H1 (cell line): ENCODE measurements around the gene TMCO2. TPM values are rescaled to one million over a fixed set of nuclear protein-coding genes. Genes with fewer than 3 reads are reported as not detected.

ENCODE experiments used
- CTCF ChIA-PET: fragments of 300-600 bp; sonication (Branson Sonifier 250); formaldehyde crosslinking; loops from one replicate; lab custom pipeline; 2021; ENCODE audit not compliant: partially characterized antibody; lab: Charles Lee
- POLR2A ChIA-PET: fragments of 300-600 bp; sonication (Branson Sonifier 250); formaldehyde crosslinking; loops from one replicate; lab custom pipeline; 2021; ENCODE audit warnings: inconsistent platforms; ENCODE audit not compliant: partially characterized antibody; lab: Charles Lee
- DNase-seq, 2 experiments: peaks; one replicate each; pipeline versions ENCODE4 v3.0.0 to v3.0.0-alpha.2; 2010 to 2022; ENCODE audit warnings: low spot score in 2 of 2, low read depth in 1 of 2, mixed read lengths in 1 of 2
- FAIRE-seq: peaks from 2 replicates; lab custom pipeline; 2011; peaks lifted over from hg19 to GRCh38; lab: Jason Lieb, UNC
- H2AFZ ChIP-seq: 2 replicates; pipeline ENCODE4 v1.8.1; 2012; ENCODE audit warnings: low read length, inconsistent platforms
- H2AK5ac ChIP-seq: 2 replicates; pipeline ENCODE4 v1.6.1; 2013; ENCODE audit warnings: low read depth, low read length
- H2BK120ac ChIP-seq: replicated peaks from 2 replicates; pipeline ENCODE3; 2013; ENCODE audit warnings: low read depth, low read length, inconsistent platforms
- H2BK12ac ChIP-seq: 2 replicates; pipeline ENCODE4 v1.6.1; 2013; ENCODE audit warnings: low read depth, low read length
- H2BK15ac ChIP-seq: 2 replicates; pipeline ENCODE4 v1.6.1; 2013; ENCODE audit warnings: low read length
- H2BK20ac ChIP-seq: 2 replicates; pipeline ENCODE4 v1.6.1; 2013; ENCODE audit warnings: low read length
- H2BK5ac ChIP-seq: 2 replicates; pipeline ENCODE4 v1.6.1; 2013; ENCODE audit warnings: low read depth, low read length
- H3K14ac ChIP-seq: 2 replicates; pipeline ENCODE4 v1.6.1; 2013; ENCODE audit warnings: inconsistent platforms; ENCODE audit not compliant: insufficient read length
- H3K18ac ChIP-seq: 2 replicates; pipeline ENCODE4 v1.6.1; 2013; ENCODE audit warnings: low read length; ENCODE audit errors: extremely low read depth
- H3K23ac ChIP-seq: 2 replicates; pipeline ENCODE4 v1.6.1; 2013; ENCODE audit warnings: inconsistent platforms; ENCODE audit not compliant: insufficient read length
- H3K23me2 ChIP-seq: 2 replicates; pipeline ENCODE4 v1.6.1; 2013; ENCODE audit warnings: low read depth, low read length
- H3K27ac ChIP-seq: 2 replicates; pipeline ENCODE4 v1.6.1; 2011; ENCODE audit warnings: low read depth, low read length, inconsistent platforms
- H3K27me3 ChIP-seq, 4 experiments: replicated peaks in 1 of 4; 1 replicate in 1 of 4; 2 replicates in 3 of 4; pipeline versions ENCODE4 v1.6.1 to v1.8.1; 2011 to 2013; ENCODE audit warnings: low read length in 3 of 4, mild to moderate bottlenecking in 3 of 4, inconsistent platforms in 2 of 4, mixed read lengths in 2 of 4, moderate library complexity in 1 of 4; ENCODE audit not compliant: control insufficient read depth in 3 of 4, insufficient read depth in 3 of 4; ENCODE audit errors: extremely low read depth in 1 of 4
- H3K36me3 ChIP-seq, 4 experiments: 2 replicates each; pipeline versions ENCODE4 v1.6.1 to v1.8.1; 2011 to 2013; ENCODE audit warnings: mild to moderate bottlenecking in 4 of 4, low read length in 3 of 4, moderate library complexity in 2 of 4, control low read depth in 1 of 4, inconsistent platforms in 1 of 4; ENCODE audit not compliant: insufficient read depth in 4 of 4, control insufficient read depth in 2 of 4
- H3K4ac ChIP-seq: replicated peaks from 2 replicates; pipeline ENCODE3; 2013; ENCODE audit warnings: low read length, low read depth, mixed read lengths, inconsistent platforms; ENCODE audit not compliant: insufficient read length
- H3K4me1 ChIP-seq, 4 experiments: replicated peaks in 1 of 4; 1 replicate in 1 of 4; 2 replicates in 3 of 4; pipeline versions ENCODE4 v1.6.1 to v1.8.1; 2011 to 2013; ENCODE audit warnings: low read length in 3 of 4, inconsistent platforms in 2 of 4, mixed read lengths in 1 of 4; ENCODE audit not compliant: insufficient read depth in 4 of 4, control insufficient read depth in 3 of 4
- H3K4me2 ChIP-seq, 2 experiments: 2 replicates each; pipeline versions ENCODE4 v1.6.1 to v1.8.1; 2011 to 2013; ENCODE audit warnings: low read depth in 2 of 2, low read length in 2 of 2, control low read depth in 1 of 2, inconsistent platforms in 1 of 2, mild to moderate bottlenecking in 1 of 2; ENCODE audit not compliant: insufficient read depth in 1 of 2
- H3K4me3 ChIP-seq, 4 experiments: fragments of 200-600, 300-600 bp in 1 of 4; sonication (generic), shearing (Covaris generic), sonication (Bioruptor Twin) in 1 of 4; 2 replicates each; pipeline versions ENCODE4 v1.5.1 to v1.8.1; 2011 to 2016; ENCODE audit warnings: low read length in 4 of 4, low read depth in 3 of 4, control low read depth in 2 of 4, inconsistent platforms in 2 of 4, mild to moderate bottlenecking in 2 of 4, mixed read lengths in 1 of 4, moderate library complexity in 1 of 4; ENCODE audit not compliant: insufficient read depth in 2 of 4; ENCODE audit errors: extremely low read depth in 1 of 4
- H3K56ac ChIP-seq: replicated peaks from 2 replicates; pipeline ENCODE3; 2013; ENCODE audit warnings: low read depth, mild to moderate bottlenecking, mixed read lengths, low read length, inconsistent platforms; ENCODE audit not compliant: insufficient read length
- H3K79me1 ChIP-seq: 2 replicates; pipeline ENCODE4 v1.6.1; 2013; ENCODE audit warnings: low read depth, low read length, control low read depth
- H3K79me2 ChIP-seq, 2 experiments: 2 replicates each; pipeline versions ENCODE4 v1.6.1 to v1.8.1; 2012 to 2013; ENCODE audit warnings: low read length in 2 of 2, mild to moderate bottlenecking in 2 of 2, inconsistent platforms in 1 of 2; ENCODE audit not compliant: insufficient read depth in 2 of 2, control insufficient read depth in 1 of 2
- H3K9ac ChIP-seq, 4 experiments: replicated peaks in 1 of 4; 1 replicate in 1 of 4; 2 replicates in 3 of 4; pipeline versions ENCODE4 v1.6.1 to v1.8.1; 2011 to 2013; ENCODE audit warnings: low read depth in 3 of 4, low read length in 3 of 4, control low read depth in 2 of 4, mild to moderate bottlenecking in 2 of 4, moderate library complexity in 2 of 4, inconsistent platforms in 1 of 4; ENCODE audit errors: extremely low read depth in 1 of 4
- H3K9me3 ChIP-seq, 2 experiments: 2 replicates each; pipeline versions ENCODE4 v1.6.1 to v1.8.1; 2012 to 2013; ENCODE audit warnings: mild to moderate bottlenecking in 2 of 2, moderate library complexity in 2 of 2, control low read depth in 1 of 2, inconsistent platforms in 1 of 2, low read depth in 1 of 2, low read length in 1 of 2, mixed read lengths in 1 of 2; ENCODE audit not compliant: insufficient read depth in 2 of 2
- H4K20me1 ChIP-seq, 2 experiments: replicated peaks in 1 of 2; 2 replicates each; pipeline versions ENCODE3 to v1.8.1; 2011 to 2013; ENCODE audit warnings: inconsistent platforms in 2 of 2, low read length in 2 of 2, mild to moderate bottlenecking in 1 of 2; ENCODE audit not compliant: insufficient read depth in 2 of 2, control insufficient read depth in 1 of 2
- H4K5ac ChIP-seq: 2 replicates; pipeline ENCODE4 v1.6.1; 2013; ENCODE audit warnings: low read length, low read depth, mixed read lengths, inconsistent platforms; ENCODE audit not compliant: insufficient read length
- H4K8ac ChIP-seq: 2 replicates; pipeline ENCODE4 v1.8.0; 2013; ENCODE audit warnings: mild to moderate bottlenecking, moderate library complexity, low read length, inconsistent platforms; ENCODE audit not compliant: insufficient read depth; ENCODE audit errors: extremely low read depth
- H4K91ac ChIP-seq: replicated peaks from 2 replicates; pipeline ENCODE3; 2013; ENCODE audit warnings: low read length, mixed read lengths, inconsistent platforms; ENCODE audit not compliant: insufficient read length
- BACH1 ChIP-seq: IDR thresholded peaks from 2 replicates; pipeline ENCODE4 v1.6.1; 2012; ENCODE audit warnings: low read length, improper control_type of control experiment
- CEBPB ChIP-seq: IDR thresholded peaks from 2 replicates; pipeline ENCODE4 v1.6.1; 2012; ENCODE audit warnings: low read depth, low read length
- CHD1 ChIP-seq: IDR thresholded peaks from 2 replicates; pipeline ENCODE4 v1.6.1; 2012; ENCODE audit warnings: low read depth, low read length, improper control_type of control experiment
- CREB1 ChIP-seq: IDR thresholded peaks from 2 replicates; pipeline ENCODE4 v1.6.1; 2012; ENCODE audit warnings: inconsistent platforms
- JUN ChIP-seq: IDR thresholded peaks from 2 replicates; pipeline ENCODE4 v1.6.1; 2011; ENCODE audit warnings: low read depth, mild to moderate bottlenecking, improper control_type of control experiment, low read length
- JUND ChIP-seq: IDR thresholded peaks from 2 replicates; pipeline ENCODE4 v1.6.1; 2011; ENCODE audit warnings: mild to moderate bottlenecking, improper control_type of control experiment, low read length
- KDM4A ChIP-seq: IDR thresholded peaks from one replicate; pipeline ENCODE4 v1.7.1; 2012; ENCODE audit warnings: low read depth, mild to moderate bottlenecking, moderate library complexity, low read length, inconsistent platforms; ENCODE audit not compliant: severe bottlenecking
- KDM5A ChIP-seq: fragments of 200-600 bp; IDR thresholded peaks from 2 replicates; pipeline ENCODE4 v1.7.1; 2012; ENCODE audit warnings: mild to moderate bottlenecking, low read length, inconsistent platforms, mixed read lengths
- MAFK ChIP-seq: IDR thresholded peaks from 2 replicates; pipeline ENCODE4 v1.6.1; 2012; ENCODE audit warnings: low read depth, mild to moderate bottlenecking, improper control_type of control experiment, low read length
- PHF8 ChIP-seq: fragments of 200-600 bp; sonication (generic); conservative IDR thresholded peaks from 2 replicates; pipeline ENCODE4 v1.7.1; 2012; ENCODE audit warnings: low read depth, mild to moderate bottlenecking, inconsistent platforms, low read length, moderate library complexity
- POLR2A ChIP-seq, 2 experiments: IDR thresholded peaks; 1 replicate in 1 of 2; 2 replicates in 1 of 2; pipeline ENCODE4 v1.6.1; 2011; ENCODE audit warnings: low read depth in 2 of 2, low read length in 2 of 2, mild to moderate bottlenecking in 2 of 2; ENCODE audit errors: control extremely low read depth in 1 of 2
- RBBP5 ChIP-seq: IDR thresholded peaks from 2 replicates; pipeline ENCODE4 v1.7.1; 2012; ENCODE audit warnings: low read depth, mild to moderate bottlenecking, inconsistent platforms, low read length, moderate library complexity, borderline replicate concordance
- SP2 ChIP-seq: IDR thresholded peaks from 2 replicates; pipeline ENCODE4 v1.6.1; 2012; ENCODE audit warnings: mild to moderate bottlenecking, low read length, inconsistent platforms
- WGBS, 2 experiments: shearing (Covaris generic) in 1 of 2; methylation state at CpG; one replicate each; pipeline versions ENCODE4 v1.1.6 to v1.1.7; 2013 to 2015; ENCODE audit warnings: low lambda C conversion rate in 2 of 2, mixed read lengths in 2 of 2, inconsistent platforms in 1 of 2, low coverage in 1 of 2, missing lambda C conversion rate in 1 of 2; ENCODE audit not compliant: insufficient replicate concordance in 2 of 2, insufficient coverage in 1 of 2, insufficient read length in 1 of 2; ENCODE audit errors: extremely low coverage in 1 of 2, missing lambda C conversion rate in 1 of 2; 5-methylcytosine and 5-hydroxymethylcytosine counted together
- polyA plus RNA-seq, 7 experiments: library from polyadenylated mRNA; depleted of rRNA in 3 of 7; stranded (reverse) in 5 of 7; unstranded in 2 of 7; fragments of >200 nt in 5 of 7; fragments of 200-250 nt in 2 of 7; gene quantifications; 1 replicate in 5 of 7; 2 replicates in 1 of 7; 4 replicates in 1 of 7; pipeline versions ENCODE4 v1.2.1 to v1.2.3, GENCODE V29; 2011 to 2013; ENCODE audit warnings: missing spikeins in 2 of 7, mixed read lengths in 2 of 7
- total RNA-seq: library from RNA; stranded (reverse); fragmentation: NEBNext Ultra II Directional; extraction: Animal tissue kit (Norgen Biotek cat#: 25700); gene quantifications from 2 replicates; pipeline ENCODE4 v1.2.1, GENCODE V29; 2021

The TMCO2 gene
- total and polyA plus RNA-seq, 2 of the 8 experiments (the other 6 are each of a cell fraction or from before 2014, with no cell fraction given) = not detected

- no peak overlapping the region for H3K14ac ChIP-seq
- H2BK120ac ChIP-seq = no peak overlapping the region
- peaks cover 0 to 17% (median 8%) of the 10 kb centered on the region in 4 experiments; a peak in 4 of 7 replicates for H3K27me3 ChIP-seq
- H3K18ac ChIP-seq = no peak overlapping the region
- H3K9ac ChIP-seq = no peak overlapping the region
- WGBS, 2 experiments = 97% methylated on average over 9 of the region's 9 CpGs; no CpG with 5 or more reads in 1 of the 2 experiments
- no peaks in the 10 kb centered on the region for H3K36me3 ChIP-seq
- H3K23ac ChIP-seq = no peak overlapping the region
- H3K23me2 ChIP-seq = no peaks in the 10 kb centered on the region
- H2AK5ac ChIP-seq = no peak overlapping the region
- no peak overlapping the region for H3K4me3 ChIP-seq
- H4K8ac ChIP-seq = no peak overlapping the region
- H3K4me1 ChIP-seq = peaks cover 0 to 5% (median 0%) of the 10 kb centered on the region in 4 experiments; a peak in 5 of 7 replicates
- no peak overlapping the region for H2BK5ac ChIP-seq
- H2BK20ac ChIP-seq = no peak overlapping the region
- TF ChIP-seq BACH1 = no peak
- TF ChIP-seq POLR2A (IDR thresholded peaks at IDR 0.05; ENCODE audit: control extremely low read depth in 1 of 2, low read depth in 2 of 2, low read length in 2 of 2) = no peak
- no peak for TF ChIP-seq CHD1
- no peak for TF ChIP-seq CEBPB
- no peak for TF ChIP-seq KDM5A
- TF ChIP-seq JUND = no peak
- no peak for TF ChIP-seq SP2
- TF ChIP-seq JUN = no peak
- no peak for TF ChIP-seq KDM4A
- TF ChIP-seq PHF8 = no peak
- no peak for TF ChIP-seq RBBP5
- no peak for TF ChIP-seq CREB1
- no peak for TF ChIP-seq MAFK
- TF ChIP-seq, all 59 proteins: peak for 0
- H2BK12ac ChIP-seq = no peak overlapping the region
- H2BK15ac ChIP-seq = no peak overlapping the region
- no peaks in the 10 kb centered on the region for H3K9me3 ChIP-seq
- H3K4me2 ChIP-seq = no peak overlapping the region
- ChIA-PET CTCF (interaction anchor here (0.7 to 0.9 kb wide), 2 partner anchors 11 to 1953 kb away, joined by 3 read pairs; no protein-coding TSS in a partner anchor), POLR2A (no interaction called here)
- no peak overlapping the region for H3K4ac ChIP-seq
- no peak for DNase-seq
- no peak overlapping the region for H3K56ac ChIP-seq
- no peak overlapping the region for H4K91ac ChIP-seq
- no peaks in the 10 kb centered on the region for H3K79me2 ChIP-seq
- no peaks in the 10 kb centered on the region for H3K79me1 ChIP-seq
- no peak overlapping the region for H4K5ac ChIP-seq
- no peak overlapping the region for H2AFZ ChIP-seq
- no peak overlapping the region for H3K27ac ChIP-seq
- no peak for FAIRE-seq
- H4K20me1 ChIP-seq = no peaks in the 10 kb centered on the region
These were observed 52.9 kb downstream of the TMCO2 start for GRCh38 chr1:40300651-40301050.
